ENCODE results near the gene C20orf202. TPM values are rescaled to one million over a fixed set of nuclear protein-coding genes. Genes with fewer than 3 reads are reported as not detected.

Gene C20orf202
- total RNA-seq, 1 experiment from 2014 or later: 0.22 TPM

DNA sequence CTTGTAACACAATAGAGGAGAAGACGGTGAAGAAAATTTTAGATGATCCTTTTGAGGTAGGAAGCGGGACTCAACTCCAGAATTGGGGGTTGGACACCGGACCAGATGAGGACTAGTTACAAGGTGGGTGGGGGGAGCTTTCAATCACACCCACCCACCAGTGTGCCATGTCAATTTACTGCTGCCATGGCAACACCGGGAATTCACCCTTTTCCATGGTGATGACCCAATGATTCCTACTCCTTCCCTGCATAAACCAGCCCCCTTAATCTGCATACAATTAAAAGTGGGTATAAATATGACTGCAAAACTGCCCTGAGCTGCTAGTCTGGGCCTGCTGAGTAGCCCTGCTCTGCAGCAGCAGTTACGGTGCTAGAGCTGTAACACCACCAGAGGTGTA is 37.3 kb downstream of the C20orf202 start (continued):
- TF ChIP-seq, protein P1, sequence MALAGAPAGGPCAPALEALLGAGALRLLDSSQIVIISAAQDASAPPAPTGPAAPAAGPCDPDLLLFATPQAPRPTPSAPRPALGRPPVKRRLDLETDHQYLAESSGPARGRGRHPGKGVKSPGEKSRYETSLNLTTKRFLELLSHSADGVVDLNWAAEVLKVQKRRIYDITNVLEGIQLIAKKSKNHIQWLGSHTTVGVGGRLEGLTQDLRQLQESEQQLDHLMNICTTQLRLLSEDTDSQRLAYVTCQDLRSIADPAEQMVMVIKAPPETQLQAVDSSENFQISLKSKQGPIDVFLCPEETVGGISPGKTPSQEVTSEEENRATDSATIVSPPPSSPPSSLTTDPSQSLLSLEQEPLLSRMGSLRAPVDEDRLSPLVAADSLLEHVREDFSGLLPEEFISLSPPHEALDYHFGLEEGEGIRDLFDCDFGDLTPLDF (CRISPR knock-in tag; IDR thresholded peaks at IDR 0.05): no peak
- TF ChIP-seq NFATC4 (CRISPR knock-in tag; IDR thresholded peaks at IDR 0.05): no peak

GRCh38 chr20:1241456-1241855 is 38.2 kb downstream of the C20orf202 start:
- POLR2A ChIA-PET: no interaction called here
- H3K27me3 Mint-ChIP-seq (ENCODE audit: low read depth): peaks cover 25% of the 10 kb centered on the region
- no peaks in the 10 kb centered on the region for H3K36me3 Mint-ChIP-seq
- H3K4me1 Mint-ChIP-seq: no peaks in the 10 kb centered on the region
- no peak overlapping the region for H3K4me3 Mint-ChIP-seq
- CTCF ChIA-PET: interaction anchor here (1.3 to 1.7 kb wide), 3 partner anchors 58 to 127 kb away, joined by 3 to 5 read pairs (median 4); no protein-coding TSS in a partner anchor
- ATAC-seq (no peak), DNase-seq (ENCODE audit: low spot score) (no peak)
- H3K27ac Mint-ChIP-seq: no peak overlapping the region
- H3K9me3 Mint-ChIP-seq: no peaks in the 10 kb centered on the region
- TF ChIP-seq HMGA2 (CRISPR knock-in tag; IDR thresholded peaks at IDR 0.05) (no peak), ZSCAN18 (CRISPR knock-in tag; IDR thresholded peaks at IDR 0.05) (no peak), IRF2 (CRISPR knock-in tag; IDR thresholded peaks at IDR 0.05; ENCODE audit: borderline replicate concordance, low read depth) (no peak), ZNF263 (CRISPR knock-in tag; IDR thresholded peaks at IDR 0.05; ENCODE audit: low read depth) (no peak), TEAD1 (CRISPR knock-in tag; IDR thresholded peaks at IDR 0.05) (no peak), ZNF423 (CRISPR knock-in tag; IDR thresholded peaks at IDR 0.05) (no peak), ATF3 (CRISPR knock-in tag; conservative IDR thresholded peaks at IDR 0.05) (no peak), FOXP1 (CRISPR knock-in tag; IDR thresholded peaks at IDR 0.05; ENCODE audit: borderline replicate concordance) (no peak), ZNF317 (CRISPR knock-in tag; IDR thresholded peaks at IDR 0.05; ENCODE audit: borderline replicate concordance, low read depth) (no peak), PRDM15 (CRISPR knock-in tag; IDR thresholded peaks at IDR 0.05) (no peak), STAT6 (CRISPR knock-in tag; conservative IDR thresholded peaks at IDR 0.05; ENCODE audit: low read depth) (no peak)
- TF ChIP-seq, protein P2, sequence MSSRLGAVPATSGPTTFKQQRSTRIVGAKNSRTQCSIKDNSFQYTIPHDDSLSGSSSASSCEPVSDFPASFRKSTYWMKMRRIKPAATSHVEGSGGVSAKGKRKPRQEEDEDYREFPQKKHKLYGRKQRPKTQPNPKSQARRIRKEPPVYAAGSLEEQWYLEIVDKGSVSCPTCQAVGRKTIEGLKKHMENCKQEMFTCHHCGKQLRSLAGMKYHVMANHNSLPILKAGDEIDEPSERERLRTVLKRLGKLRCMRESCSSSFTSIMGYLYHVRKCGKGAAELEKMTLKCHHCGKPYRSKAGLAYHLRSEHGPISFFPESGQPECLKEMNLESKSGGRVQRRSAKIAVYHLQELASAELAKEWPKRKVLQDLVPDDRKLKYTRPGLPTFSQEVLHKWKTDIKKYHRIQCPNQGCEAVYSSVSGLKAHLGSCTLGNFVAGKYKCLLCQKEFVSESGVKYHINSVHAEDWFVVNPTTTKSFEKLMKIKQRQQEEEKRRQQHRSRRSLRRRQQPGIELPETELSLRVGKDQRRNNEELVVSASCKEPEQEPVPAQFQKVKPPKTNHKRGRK (CRISPR knock-in tag; IDR thresholded peaks at IDR 0.05; ENCODE audit: borderline replicate concordance): no peak
- TF ChIP-seq, protein P3, sequence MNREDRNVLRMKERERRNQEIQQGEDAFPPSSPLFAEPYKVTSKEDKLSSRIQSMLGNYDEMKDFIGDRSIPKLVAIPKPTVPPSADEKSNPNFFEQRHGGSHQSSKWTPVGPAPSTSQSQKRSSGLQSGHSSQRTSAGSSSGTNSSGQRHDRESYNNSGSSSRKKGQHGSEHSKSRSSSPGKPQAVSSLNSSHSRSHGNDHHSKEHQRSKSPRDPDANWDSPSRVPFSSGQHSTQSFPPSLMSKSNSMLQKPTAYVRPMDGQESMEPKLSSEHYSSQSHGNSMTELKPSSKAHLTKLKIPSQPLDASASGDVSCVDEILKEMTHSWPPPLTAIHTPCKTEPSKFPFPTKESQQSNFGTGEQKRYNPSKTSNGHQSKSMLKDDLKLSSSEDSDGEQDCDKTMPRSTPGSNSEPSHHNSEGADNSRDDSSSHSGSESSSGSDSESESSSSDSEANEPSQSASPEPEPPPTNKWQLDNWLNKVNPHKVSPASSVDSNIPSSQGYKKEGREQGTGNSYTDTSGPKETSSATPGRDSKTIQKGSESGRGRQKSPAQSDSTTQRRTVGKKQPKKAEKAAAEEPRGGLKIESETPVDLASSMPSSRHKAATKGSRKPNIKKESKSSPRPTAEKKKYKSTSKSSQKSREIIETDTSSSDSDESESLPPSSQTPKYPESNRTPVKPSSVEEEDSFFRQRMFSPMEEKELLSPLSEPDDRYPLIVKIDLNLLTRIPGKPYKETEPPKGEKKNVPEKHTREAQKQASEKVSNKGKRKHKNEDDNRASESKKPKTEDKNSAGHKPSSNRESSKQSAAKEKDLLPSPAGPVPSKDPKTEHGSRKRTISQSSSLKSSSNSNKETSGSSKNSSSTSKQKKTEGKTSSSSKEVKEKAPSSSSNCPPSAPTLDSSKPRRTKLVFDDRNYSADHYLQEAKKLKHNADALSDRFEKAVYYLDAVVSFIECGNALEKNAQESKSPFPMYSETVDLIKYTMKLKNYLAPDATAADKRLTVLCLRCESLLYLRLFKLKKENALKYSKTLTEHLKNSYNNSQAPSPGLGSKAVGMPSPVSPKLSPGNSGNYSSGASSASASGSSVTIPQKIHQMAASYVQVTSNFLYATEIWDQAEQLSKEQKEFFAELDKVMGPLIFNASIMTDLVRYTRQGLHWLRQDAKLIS (CRISPR knock-in tag; IDR thresholded peaks at IDR 0.05; ENCODE audit: borderline replicate concordance): no peak
- TF ChIP-seq, protein P4, sequence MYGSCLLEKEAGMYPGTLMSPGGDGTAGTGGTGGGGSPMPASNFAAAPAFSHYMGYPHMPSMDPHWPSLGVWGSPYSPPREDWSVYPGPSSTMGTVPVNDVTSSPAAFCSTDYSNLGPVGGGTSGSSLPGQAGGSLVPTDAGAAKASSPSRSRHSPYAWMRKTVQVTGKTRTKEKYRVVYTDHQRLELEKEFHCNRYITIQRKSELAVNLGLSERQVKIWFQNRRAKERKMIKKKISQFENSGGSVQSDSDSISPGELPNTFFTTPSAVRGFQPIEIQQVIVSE (CRISPR knock-in tag; IDR thresholded peaks at IDR 0.05; ENCODE audit: borderline replicate concordance): no peak
- TF ChIP-seq, protein P5, sequence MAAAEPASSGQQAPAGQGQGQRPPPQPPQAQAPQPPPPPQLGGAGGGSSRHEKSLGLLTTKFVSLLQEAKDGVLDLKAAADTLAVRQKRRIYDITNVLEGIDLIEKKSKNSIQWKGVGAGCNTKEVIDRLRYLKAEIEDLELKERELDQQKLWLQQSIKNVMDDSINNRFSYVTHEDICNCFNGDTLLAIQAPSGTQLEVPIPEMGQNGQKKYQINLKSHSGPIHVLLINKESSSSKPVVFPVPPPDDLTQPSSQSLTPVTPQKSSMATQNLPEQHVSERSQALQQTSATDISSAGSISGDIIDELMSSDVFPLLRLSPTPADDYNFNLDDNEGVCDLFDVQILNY (CRISPR knock-in tag; IDR thresholded peaks at IDR 0.05): no peak

All from WTC11 (cell line).